ENCODE data around the gene MTCL3.

Gene MTCL3

GRCh38 chr6:127547215-127547614 lies 28.1 kb upstream of the MTCL3 start:
- TF ChIP-seq RAD21 (conservative IDR thresholded peaks at IDR 0.05 in 1 of 2, IDR thresholded peaks at IDR 0.05 in 1 of 2): peak in 1 of 2 experiments; percentile 14; a peak in 1 of 5 replicates
- no peak for TF ChIP-seq FOXS1 (CRISPR knock-in tag; IDR thresholded peaks at IDR 0.05)
- H3K4me1 ChIP-seq: no peaks in the 10 kb centered on the region
- ChIA-PET CTCF (interaction anchor here (0.6 to 1.9 kb wide), 5 partner anchors 8 to 378 kb away, joined by 3 to 4 read pairs (median 3); no protein-coding TSS in a partner anchor), POLR2A (no interaction called here)
- no peak overlapping the region for H3K27ac ChIP-seq
- H3K4me3 ChIP-seq: no peak overlapping the region
- no peaks in the 10 kb centered on the region for H3K9me3 ChIP-seq
- DNase-seq (ENCODE audit: low read depth in 1 of 2, low spot score in 1 of 2) (peak in 1 of 2 experiments; percentile 9), ATAC-seq (peak; percentile 34 to 72; a peak in 4 of 6 replicates), FAIRE-seq (no peak)
- H3K4me2 ChIP-seq: no peak overlapping the region
- whole genome bisulfite sequencing (ENCODE audit: missing lambda C conversion rate): 5% methylated on average over 1 of the region's 1 CpG

- no peaks in the 10 kb centered on the region for H3K9me3 ChIP-seq
- WGBS (ENCODE audit: missing lambda C conversion rate): 0% methylated on average over 2 of the region's 2 CpGs
- H3K4me1 ChIP-seq: 0 out of 3 replicates have a peak, but pooled peaks cover 3% of the 10 kb centered on the region
- no peak for DNase-seq (ENCODE audit: low read depth in 1 of 2, low spot score in 1 of 2)
- no peak overlapping the region for H3K27ac ChIP-seq
- ChIA-PET CTCF (interaction anchor here (0.6 to 6.4 kb wide), 26 partner anchors 8 to 418 kb away, joined by 3 to 49 read pairs (median 4); partner anchors contain the start of genes KIAA0408 and RNF146), POLR2A (no interaction called here)
- no peak overlapping the region for H3K4me3 ChIP-seq
- TF ChIP-seq SMC3 (IDR thresholded peaks at IDR 0.05): peak; percentile 74
- no peak for TF ChIP-seq CBX2 (IDR thresholded peaks at IDR 0.05; ENCODE audit: borderline replicate concordance, low read depth)
- TF ChIP-seq RAD21 (conservative IDR thresholded peaks at IDR 0.05 in 1 of 2, IDR thresholded peaks at IDR 0.05 in 1 of 2): peak; percentile 62 to 79
- peak; percentile 62 for TF ChIP-seq CTCF (IDR thresholded peaks at IDR 0.05)
- no peak for FAIRE-seq
- ATAC-seq: peak; percentile 56 to 75; a peak in 4 of 6 replicates
- peak overlapping the region; percentile 40; the same call in 2 of the 3 replicates for H3K4me2 ChIP-seq
These were observed 20.1 kb upstream of the MTCL3 start for GRCh38 chr6:127539272-127539671.

- Histone ChIP-seq H3K27ac (no peak overlapping the region), H3K4me1 (0 out of 3 replicates have a peak, but pooled peaks cover 3% of the 10 kb centered on the region), H3K4me3 (no peak overlapping the region), H3K4me2 (peak overlapping the region; percentile 40; the same call in 2 of the 3 replicates), H3K9me3 (no peaks in the 10 kb centered on the region)
- TF ChIP-seq EHMT2 (IDR thresholded peaks at IDR 0.05; ENCODE audit: low read depth): no peak
- TF ChIP-seq HOXB5 (CRISPR knock-in tag; IDR thresholded peaks at IDR 0.05): no peak
- TF ChIP-seq JUNB (IDR thresholded peaks at IDR 0.05): no peak
- TF ChIP-seq EHF (CRISPR knock-in tag; IDR thresholded peaks at IDR 0.05): no peak
- TF ChIP-seq ATOH8 (CRISPR knock-in tag; IDR thresholded peaks at IDR 0.05; ENCODE audit: low read depth): no peak
- TF ChIP-seq ZSCAN20 (CRISPR knock-in tag; IDR thresholded peaks at IDR 0.05): no peak
- no peak for TF ChIP-seq HOXA7 (CRISPR knock-in tag; IDR thresholded peaks at IDR 0.05)
- TF ChIP-seq EP300 (IDR thresholded peaks at IDR 0.05): no peak
- no peak for TF ChIP-seq CTCF (IDR thresholded peaks at IDR 0.05)
- TF ChIP-seq SMC3 (IDR thresholded peaks at IDR 0.05): no peak
- TF ChIP-seq CEBPB (IDR thresholded peaks at IDR 0.05): no peak
- TF ChIP-seq KDM1A (IDR thresholded peaks at IDR 0.05; ENCODE audit: low read depth): no peak
- TF ChIP-seq CHD2 (IDR thresholded peaks at IDR 0.05; ENCODE audit: low read length, partially characterized antibody): no peak
- TF ChIP-seq, protein P1, sequence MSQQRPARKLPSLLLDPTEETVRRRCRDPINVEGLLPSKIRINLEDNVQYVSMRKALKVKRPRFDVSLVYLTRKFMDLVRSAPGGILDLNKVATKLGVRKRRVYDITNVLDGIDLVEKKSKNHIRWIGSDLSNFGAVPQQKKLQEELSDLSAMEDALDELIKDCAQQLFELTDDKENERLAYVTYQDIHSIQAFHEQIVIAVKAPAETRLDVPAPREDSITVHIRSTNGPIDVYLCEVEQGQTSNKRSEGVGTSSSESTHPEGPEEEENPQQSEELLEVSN (IDR thresholded peaks at IDR 0.05; ENCODE audit: borderline replicate concordance, low read depth): no peak
- POLR2A ChIA-PET: no interaction called here
- FAIRE-seq (no peak), ATAC-seq (peak in 1 of 2 experiments; percentile 53; a peak in 3 of 6 replicates), DNase-seq (ENCODE audit: low read depth in 1 of 2, low spot score in 1 of 2) (no peak)
- CTCF ChIA-PET: interaction anchor here (0.6 to 6.4 kb wide), 28 partner anchors 9 to 418 kb away, joined by 3 to 49 read pairs (median 4); partner anchors contain the start of genes KIAA0408 and RNF146
- 13% methylated on average over 1 of the region's 2 CpGs for WGBS (ENCODE audit: missing lambda C conversion rate)
These were observed 19.7 kb upstream of the MTCL3 start for GRCh38 chr6:127538750-127539264.
